ENCODE measurements around the gene RCAN1. TPM values are rescaled to one million over a fixed set of nuclear protein-coding genes. Genes with fewer than 3 reads are reported as not detected.
"Not testable (repeated sequence)": the region's sequence is repeated elsewhere in the genome, so short reads cannot be mapped to it uniquely, and the experiment has no call there.

Gene RCAN1
- total RNA-seq, 4 donors from 2014 or later, result 20.5 to 50.3 (median 26.2) TPM

DNA sequence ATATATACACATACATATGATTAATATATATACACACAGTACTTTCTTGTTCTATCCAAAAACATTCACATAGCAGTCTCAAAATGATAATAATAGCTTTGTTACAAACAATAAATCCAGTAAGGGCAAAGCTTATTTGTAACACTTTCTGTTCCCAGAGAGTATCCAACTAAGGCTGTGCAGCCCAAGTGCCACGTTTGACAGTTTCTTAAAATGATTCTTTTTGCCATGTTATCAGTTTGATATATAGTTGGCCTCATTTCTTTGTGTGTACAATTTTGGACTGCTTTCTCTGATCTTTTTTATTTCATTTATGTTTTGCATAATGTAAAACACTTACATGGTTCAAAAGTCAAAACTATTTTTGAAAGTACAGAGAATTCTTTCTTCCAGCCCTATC is 114.7 kb downstream of the RCAN1 start:
- Histone ChIP-seq H3K36me3 (no peaks in the 10 kb centered on the region), H3K4me1 (no peaks in the 10 kb centered on the region), H3K9me3 (peaks cover 0 to 7% (median 0%) of the 10 kb centered on the region in 4 donors), H3K27me3 (no peaks in the 10 kb centered on the region), H3K27ac (no peak overlapping the region), H3K4me3 (no peak overlapping the region)
- no peak for TF ChIP-seq POLR2A (IDR thresholded peaks at IDR 0.05)
- TF ChIP-seq, protein P1, sequence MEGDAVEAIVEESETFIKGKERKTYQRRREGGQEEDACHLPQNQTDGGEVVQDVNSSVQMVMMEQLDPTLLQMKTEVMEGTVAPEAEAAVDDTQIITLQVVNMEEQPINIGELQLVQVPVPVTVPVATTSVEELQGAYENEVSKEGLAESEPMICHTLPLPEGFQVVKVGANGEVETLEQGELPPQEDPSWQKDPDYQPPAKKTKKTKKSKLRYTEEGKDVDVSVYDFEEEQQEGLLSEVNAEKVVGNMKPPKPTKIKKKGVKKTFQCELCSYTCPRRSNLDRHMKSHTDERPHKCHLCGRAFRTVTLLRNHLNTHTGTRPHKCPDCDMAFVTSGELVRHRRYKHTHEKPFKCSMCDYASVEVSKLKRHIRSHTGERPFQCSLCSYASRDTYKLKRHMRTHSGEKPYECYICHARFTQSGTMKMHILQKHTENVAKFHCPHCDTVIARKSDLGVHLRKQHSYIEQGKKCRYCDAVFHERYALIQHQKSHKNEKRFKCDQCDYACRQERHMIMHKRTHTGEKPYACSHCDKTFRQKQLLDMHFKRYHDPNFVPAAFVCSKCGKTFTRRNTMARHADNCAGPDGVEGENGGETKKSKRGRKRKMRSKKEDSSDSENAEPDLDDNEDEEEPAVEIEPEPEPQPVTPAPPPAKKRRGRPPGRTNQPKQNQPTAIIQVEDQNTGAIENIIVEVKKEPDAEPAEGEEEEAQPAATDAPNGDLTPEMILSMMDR (IDR thresholded peaks at IDR 0.05), result no peak
- no peak for DNase-seq

DNA sequence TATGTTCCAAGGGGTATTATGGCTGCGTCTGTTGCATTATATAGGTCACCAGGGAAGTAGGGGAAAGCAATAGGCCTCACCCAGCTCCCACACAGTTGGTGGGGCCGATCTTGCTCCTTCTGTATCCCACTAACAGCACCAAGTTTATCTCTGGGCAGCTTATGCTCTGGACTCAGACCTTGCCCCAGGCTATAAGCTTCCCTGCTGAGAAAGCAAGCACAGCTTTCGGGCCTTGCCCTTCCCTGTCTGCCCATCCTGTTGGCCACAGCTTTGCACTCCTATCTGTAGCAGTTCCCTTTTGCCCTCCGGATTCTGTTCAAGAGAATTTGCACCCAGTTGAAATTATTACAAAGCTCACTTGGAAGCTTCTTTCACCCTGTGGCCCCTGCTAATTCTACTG is 115.8 kb downstream of the RCAN1 start:
- TF ChIP-seq, protein P1 (IDR thresholded peaks at IDR 0.05), result no peak
- TF ChIP-seq POLR2A (IDR thresholded peaks at IDR 0.05), result no peak
- no peak for DNase-seq
- no peak overlapping the region for H3K4me3 ChIP-seq
- H3K9me3 ChIP-seq, result peaks cover 0 to 7% (median 0%) of the 10 kb centered on the region in 4 donors
- H3K4me1 ChIP-seq, result no peaks in the 10 kb centered on the region
- H3K36me3 ChIP-seq, result no peaks in the 10 kb centered on the region
- no peak overlapping the region for H3K27ac ChIP-seq
- no peaks in the 10 kb centered on the region for H3K27me3 ChIP-seq

DNA sequence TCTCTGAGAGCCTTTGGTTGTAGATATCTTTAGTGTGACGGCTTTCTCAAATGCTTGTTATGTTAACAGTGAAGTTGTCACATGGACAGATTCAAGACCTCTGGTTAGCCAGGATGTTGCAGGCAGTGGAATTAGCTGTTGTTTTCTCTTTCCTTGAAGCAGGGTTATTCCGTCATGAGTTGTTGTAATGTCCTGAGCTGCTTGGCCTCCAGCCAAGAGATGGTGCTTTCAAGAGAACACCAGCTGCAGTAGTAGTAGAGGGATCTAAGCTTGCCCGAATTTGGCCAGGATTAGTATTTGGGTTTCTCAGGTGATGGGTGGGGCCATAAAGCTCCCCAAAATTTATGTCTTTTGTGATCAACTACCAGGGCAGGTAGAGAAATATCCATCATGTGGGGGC is 116.3 kb downstream of the RCAN1 start:
- H3K27ac ChIP-seq, result no peak overlapping the region
- H3K4me3 ChIP-seq, result no peak overlapping the region
- peaks cover 0 to 7% (median 0%) of the 10 kb centered on the region in 4 donors for H3K9me3 ChIP-seq
- H3K27me3 ChIP-seq, result no peaks in the 10 kb centered on the region
- no peak for DNase-seq
- H3K4me1 ChIP-seq, result no peaks in the 10 kb centered on the region
- no peaks in the 10 kb centered on the region for H3K36me3 ChIP-seq
- no peak for TF ChIP-seq POLR2A (IDR thresholded peaks at IDR 0.05)
- TF ChIP-seq, protein P1 (IDR thresholded peaks at IDR 0.05), result no peak

DNA sequence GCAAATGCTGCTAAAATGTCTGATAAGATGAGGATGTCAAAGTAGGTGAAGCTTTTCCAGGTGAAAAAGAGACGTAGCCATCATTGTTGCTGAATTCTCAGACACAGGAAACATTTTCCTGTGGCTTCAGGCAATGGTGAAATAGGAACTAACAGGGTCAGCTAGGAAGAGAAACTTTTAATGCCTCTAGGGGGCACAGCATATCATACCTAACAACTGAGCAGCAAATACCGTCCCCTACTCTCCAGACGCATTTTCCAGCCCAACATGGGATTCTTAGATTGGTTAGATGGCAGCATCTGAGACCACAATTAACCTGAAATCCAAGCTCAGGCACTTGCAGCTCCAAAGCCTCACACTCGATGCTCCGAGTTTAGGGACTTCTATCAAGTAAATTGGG is 131.1 kb downstream of the RCAN1 start:
- H3K4me3 ChIP-seq, H3K36me3 ChIP-seq, H3K4me1 ChIP-seq, H3K27me3 ChIP-seq, H3K27ac ChIP-seq, H3K9me3 ChIP-seq, DNase-seq: not testable (repeated sequence)

DNA sequence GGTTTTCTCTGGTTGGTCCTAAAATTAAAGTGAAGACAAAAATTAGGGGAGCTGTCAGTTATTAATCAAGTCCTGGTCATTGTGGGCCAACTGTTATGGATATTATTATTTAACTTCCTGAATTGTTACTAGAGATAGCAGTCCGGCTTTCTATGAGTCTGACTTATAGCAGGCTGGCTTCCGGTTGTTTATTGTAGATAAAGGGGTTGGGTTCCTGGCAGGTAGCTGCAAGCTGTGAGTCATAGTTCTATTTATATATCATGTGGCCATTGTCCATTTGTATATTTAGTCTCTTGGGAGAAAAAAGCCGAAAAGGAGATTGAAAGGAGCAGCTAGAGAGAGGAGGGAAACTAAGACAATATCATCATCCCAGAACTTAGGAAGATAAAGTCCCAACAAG is 131.5 kb downstream of the RCAN1 start:
- not testable (repeated sequence) for H3K36me3 ChIP-seq, H3K4me1 ChIP-seq, H3K4me3 ChIP-seq, H3K9me3 ChIP-seq, H3K27ac ChIP-seq, H3K27me3 ChIP-seq, DNase-seq

DNA sequence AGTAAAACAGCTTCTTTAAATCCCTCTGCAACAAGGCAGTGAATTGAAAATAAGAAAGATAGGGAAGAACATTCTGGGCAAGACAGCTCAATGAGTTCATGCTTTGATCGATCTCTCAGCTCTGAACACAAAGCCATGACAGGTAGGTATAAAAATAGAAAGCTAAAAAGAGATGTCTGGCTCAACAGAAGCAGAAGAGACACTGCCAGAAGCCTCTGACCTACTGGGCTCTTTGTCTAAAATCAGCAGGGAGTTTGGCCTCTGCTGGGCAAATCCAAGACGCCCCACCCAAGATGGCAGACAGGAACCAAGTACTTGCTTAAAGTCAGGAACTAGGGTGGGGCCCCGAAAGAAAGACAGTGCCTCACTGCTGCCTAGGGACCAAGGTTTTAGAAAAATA is 147.6 kb downstream of the RCAN1 start:
- not testable (repeated sequence) for H3K27me3 ChIP-seq, H3K9me3 ChIP-seq, H3K27ac ChIP-seq, DNase-seq, H3K4me1 ChIP-seq, H3K4me3 ChIP-seq, H3K36me3 ChIP-seq

Other genes starting within 250 kb of the RCAN1 start
- gene SMIM11, start 239.6 kb downstream of the RCAN1 start, total RNA-seq, result 10 to 100 TPM in 1 of 4 donors, 1 to 10 TPM in 3; 3.4 to 14.0 (median 6.3) TPM
- not detected for gene SMIM34, start 191.2 kb downstream of the RCAN1 start, total RNA-seq
- 1 to 10 TPM in 2 of 4 donors, under 1 TPM in 2; 0.70 to 3.8 (median 1.7) TPM for gene KCNE1, start 102.9 kb downstream of the RCAN1 start, total RNA-seq
- 1 to 10 TPM in 2 of 4 donors, under 1 TPM in 2; 0.66 to 3.5 (median 2.0) TPM for gene CLIC6, start 53.9 kb upstream of the RCAN1 start, total RNA-seq